NT2/D1 (cell line): ENCODE measurements around the gene HNRNPAB.
"Not testable (repeated sequence)": the region's sequence is repeated elsewhere in the genome, so short reads cannot be mapped to it uniquely, and the experiment has no call there.

Source experiments
- DNase-seq: peaks from one replicate; pipeline ENCODE4 v3.0.0-alpha.2; 2011; ENCODE audit warnings: low read depth, low spot score
- H3K27me3 ChIP-seq: 2 replicates; pipeline ENCODE4 v1.6.0; 2011; ENCODE audit warnings: mild to moderate bottlenecking; ENCODE audit not compliant: insufficient read length, insufficient read depth
- H3K36me3 ChIP-seq: 2 replicates; pipeline ENCODE4 v1.6.1; 2011; ENCODE audit warnings: mild to moderate bottlenecking, low read length, mixed read lengths; ENCODE audit not compliant: insufficient read depth, insufficient read length
- H3K4me1 ChIP-seq: 2 replicates; pipeline ENCODE4 v1.5.1; 2011; ENCODE audit not compliant: insufficient read depth, insufficient read length
- H3K4me3 ChIP-seq: 2 replicates; pipeline ENCODE4 v1.5.1; 2011; ENCODE audit warnings: low read depth; ENCODE audit not compliant: insufficient read length
- H3K9ac ChIP-seq: 2 replicates; pipeline ENCODE4 v1.6.0; 2011; ENCODE audit warnings: low read depth; ENCODE audit not compliant: insufficient read length
- H3K9me3 ChIP-seq: 2 replicates; pipeline ENCODE4 v1.5.1; 2011; ENCODE audit warnings: mild to moderate bottlenecking, low read length; ENCODE audit not compliant: insufficient read depth
- SUZ12 ChIP-seq: IDR thresholded peaks from 2 replicates; pipeline ENCODE4 v1.6.1; 2011; ENCODE audit not compliant: insufficient read length, insufficient read depth; ENCODE audit errors: extremely low read depth
- YY1 ChIP-seq: IDR thresholded peaks from 2 replicates; pipeline ENCODE4 v1.6.1; 2011; ENCODE audit not compliant: insufficient read length, insufficient read depth
- ZNF274 ChIP-seq: IDR thresholded peaks from 2 replicates; pipeline ENCODE4 v1.6.1; 2011; ENCODE audit warnings: mild to moderate bottlenecking, low read depth, low read length

The HNRNPAB gene

GRCh38 chr5:178249191-178249989 is 45.1 kb downstream of the HNRNPAB start:
- H3K36me3 ChIP-seq = no peaks in the 10 kb centered on the region
- H3K27me3 ChIP-seq = no peaks in the 10 kb centered on the region
- H3K4me3 ChIP-seq = no peak overlapping the region
- H3K9me3 ChIP-seq = no peaks in the 10 kb centered on the region
- H3K4me1 ChIP-seq = peaks cover 2% of the 10 kb centered on the region
- DNase-seq = no peak
- no peak overlapping the region for H3K9ac ChIP-seq
- no peak for TF ChIP-seq YY1

DNA sequence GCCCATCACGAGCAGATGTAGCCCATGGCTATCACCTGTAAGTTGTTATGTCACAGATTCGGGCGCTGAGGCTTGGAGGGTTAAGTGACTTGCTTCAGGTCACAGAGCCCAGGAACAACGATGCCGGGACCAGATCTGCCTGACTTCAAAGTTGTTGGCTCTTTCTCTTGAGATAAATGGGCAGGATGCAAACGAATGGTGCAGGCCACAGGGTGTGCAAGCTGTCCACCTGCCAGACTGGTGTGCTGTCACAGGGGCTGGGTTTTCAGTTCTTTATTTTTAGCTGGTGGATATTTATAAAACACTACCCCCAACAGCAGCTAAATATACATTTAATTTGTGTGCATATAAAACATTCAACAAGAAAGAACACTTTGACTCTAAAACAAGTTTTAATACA is 45.9 kb downstream of the HNRNPAB start:
- DNase-seq = no peak
- TF ChIP-seq SUZ12 (no peak), ZNF274 (no peak), YY1 (no peak)
- no peaks in the 10 kb centered on the region for H3K36me3 ChIP-seq
- no peak overlapping the region for H3K9ac ChIP-seq
- no peaks in the 10 kb centered on the region for H3K27me3 ChIP-seq
- peaks cover 2% of the 10 kb centered on the region for H3K4me1 ChIP-seq
- H3K4me3 ChIP-seq = no peak overlapping the region
- H3K9me3 ChIP-seq = no peaks in the 10 kb centered on the region

DNA sequence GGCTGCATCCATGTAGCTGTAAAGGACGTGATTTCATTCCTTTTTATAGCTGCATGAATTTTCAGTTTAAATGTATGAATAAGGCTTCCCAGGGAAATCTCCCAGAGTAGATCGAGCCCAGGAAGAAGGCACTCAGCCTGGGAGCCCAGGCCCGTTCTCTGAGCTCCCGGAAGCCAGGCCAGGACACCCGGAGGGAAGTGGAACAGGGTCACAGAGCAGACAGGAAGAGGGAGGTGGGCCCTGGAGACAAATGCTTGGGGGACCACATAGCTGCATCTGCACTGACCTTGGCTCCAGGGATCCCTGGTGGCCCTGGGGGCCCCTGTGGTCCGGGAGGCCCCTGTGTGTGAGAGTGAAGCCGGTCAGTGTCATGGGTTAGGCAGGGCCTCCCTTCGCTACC is 47.9 kb downstream of the HNRNPAB start:
- no peaks in the 10 kb centered on the region for H3K9me3 ChIP-seq
- no peak for DNase-seq
- no peaks in the 10 kb centered on the region for H3K36me3 ChIP-seq
- no peaks in the 10 kb centered on the region for H3K27me3 ChIP-seq
- H3K4me1 ChIP-seq = peaks cover 8% of the 10 kb centered on the region
- H3K9ac ChIP-seq = no peak overlapping the region
- no peak for TF ChIP-seq YY1
- no peak for TF ChIP-seq SUZ12
- TF ChIP-seq ZNF274 = no peak
- H3K4me3 ChIP-seq = no peak overlapping the region

- not testable (repeated sequence) for H3K4me1 ChIP-seq, H3K4me3 ChIP-seq, DNase-seq, H3K9ac ChIP-seq, H3K27me3 ChIP-seq, H3K36me3 ChIP-seq, H3K9me3 ChIP-seq
Observed at GRCh38 chr5:178253632-178254031, 49.3 kb downstream of the HNRNPAB start.

DNA sequence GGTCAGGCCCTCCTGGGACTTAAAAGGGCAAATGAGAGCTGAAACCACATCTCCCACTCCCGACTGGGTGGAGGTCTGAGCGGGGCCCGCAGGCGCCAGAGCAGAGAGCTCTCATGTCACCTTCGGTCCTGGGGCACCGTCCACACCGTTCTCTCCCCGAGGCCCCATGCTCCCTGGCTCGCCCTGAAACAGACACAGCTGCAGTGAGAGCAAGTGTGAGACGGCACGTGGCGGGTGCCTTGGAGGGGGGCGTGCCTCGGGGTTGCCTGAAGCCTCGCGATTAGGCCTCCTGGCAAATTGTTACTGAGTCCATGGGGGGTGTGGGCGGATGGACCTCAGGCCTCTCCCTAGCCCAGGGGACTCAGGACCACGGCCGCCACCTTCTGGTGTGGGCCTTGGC is 52.4 kb downstream of the HNRNPAB start:
- Histone ChIP-seq H3K9me3 (no peaks in the 10 kb centered on the region), H3K27me3 (no peaks in the 10 kb centered on the region), H3K9ac (no peak overlapping the region), H3K4me1 (peaks cover 6% of the 10 kb centered on the region), H3K36me3 (no peaks in the 10 kb centered on the region), H3K4me3 (no peak overlapping the region)
- TF ChIP-seq ZNF274 (no peak), SUZ12 (no peak), YY1 (no peak)
- DNase-seq = no peak

DNA sequence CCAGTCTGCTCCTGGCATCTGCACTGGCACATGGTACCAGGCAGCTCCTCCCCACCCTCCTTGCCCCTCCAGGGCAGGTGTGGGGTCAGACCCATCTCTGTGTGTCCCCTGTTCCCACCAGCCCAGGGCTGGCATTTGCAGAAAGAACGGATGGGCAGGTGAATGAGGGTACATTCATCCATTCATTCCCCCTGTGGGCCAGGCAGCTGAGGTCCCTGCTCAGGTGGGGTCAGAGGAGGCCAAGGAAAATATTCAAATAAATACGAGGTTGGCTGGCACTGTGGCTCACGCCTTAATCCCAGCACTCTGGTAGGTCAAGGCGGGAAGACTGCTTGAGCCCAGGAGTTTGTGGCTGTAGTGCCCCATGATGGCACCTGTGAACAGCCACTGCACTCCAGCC is 53.3 kb downstream of the HNRNPAB start:
- peaks cover 6% of the 10 kb centered on the region for H3K4me1 ChIP-seq
- no peak for DNase-seq
- no peak for TF ChIP-seq ZNF274
- TF ChIP-seq YY1 = no peak
- no peak for TF ChIP-seq SUZ12
- no peak overlapping the region for H3K9ac ChIP-seq
- no peaks in the 10 kb centered on the region for H3K9me3 ChIP-seq
- H3K27me3 ChIP-seq = peaks cover 4% of the 10 kb centered on the region
- no peaks in the 10 kb centered on the region for H3K36me3 ChIP-seq
- no peak overlapping the region for H3K4me3 ChIP-seq

DNA sequence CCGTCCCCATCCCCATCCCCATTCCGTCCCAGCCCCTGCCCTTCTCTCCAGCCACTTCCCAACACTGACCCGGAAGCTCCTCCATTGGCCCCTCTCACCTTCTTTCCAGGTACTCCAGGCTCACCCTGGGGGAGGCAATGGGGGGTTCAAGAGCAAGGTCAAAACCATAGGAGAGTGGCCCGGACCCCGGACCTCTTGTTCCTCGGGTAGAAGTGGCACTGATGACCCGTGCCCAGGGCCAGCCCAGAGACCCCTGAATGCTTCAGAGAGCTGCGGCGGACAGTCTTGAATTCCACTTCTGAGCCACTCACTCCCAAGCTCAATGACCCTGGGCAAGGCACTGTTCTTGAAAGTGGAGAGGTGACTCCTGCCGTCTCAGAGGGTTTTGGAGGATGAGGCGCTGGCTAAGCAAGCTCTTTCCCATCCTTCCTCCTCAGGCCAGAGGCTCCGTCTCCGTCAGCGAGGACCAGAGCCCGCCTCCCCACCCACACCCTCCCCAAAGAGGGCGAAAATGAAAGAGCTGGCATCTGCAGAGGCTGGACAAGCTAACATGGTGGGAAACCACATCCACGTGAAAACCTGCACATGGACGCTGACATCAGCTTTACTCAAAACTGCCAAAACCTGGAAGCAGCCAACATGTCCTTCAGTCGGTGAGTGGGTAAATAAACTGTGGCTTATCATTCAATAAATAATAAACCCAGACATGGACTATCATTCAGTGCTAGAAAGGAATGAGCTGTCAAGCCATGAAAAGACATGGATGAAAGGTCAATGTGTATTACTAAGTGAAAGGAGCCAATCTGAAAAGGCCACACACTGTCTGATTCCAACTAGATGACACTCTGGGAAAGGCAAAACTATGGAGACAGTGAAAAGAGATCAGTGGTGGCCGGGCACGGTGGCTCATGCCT is 55.5 kb downstream of the HNRNPAB start:
- Histone ChIP-seq H3K4me3 (no peak overlapping the region), H3K9ac (no peak overlapping the region), H3K4me1 (peaks cover 6% of the 10 kb centered on the region), H3K27me3 (peaks cover 12% of the 10 kb centered on the region), H3K9me3 (no peaks in the 10 kb centered on the region), H3K36me3 (no peaks in the 10 kb centered on the region)
- TF ChIP-seq ZNF274 (no peak), SUZ12 (no peak), YY1 (no peak)
- DNase-seq = no peak
